Effector CD8-positive, alpha-beta T cell (primary cell): ENCODE measurements around the gene HSF2BP.
"Not testable (repeated sequence)": the region's sequence is repeated elsewhere in the genome, so short reads cannot be mapped to it uniquely, and the experiment has no call there.

Experiments used
- DNase-seq: peaks from one replicate; lab custom pipeline; 2025; lab: John Stamatoyannopoulos, UW

The HSF2BP gene

DNA sequence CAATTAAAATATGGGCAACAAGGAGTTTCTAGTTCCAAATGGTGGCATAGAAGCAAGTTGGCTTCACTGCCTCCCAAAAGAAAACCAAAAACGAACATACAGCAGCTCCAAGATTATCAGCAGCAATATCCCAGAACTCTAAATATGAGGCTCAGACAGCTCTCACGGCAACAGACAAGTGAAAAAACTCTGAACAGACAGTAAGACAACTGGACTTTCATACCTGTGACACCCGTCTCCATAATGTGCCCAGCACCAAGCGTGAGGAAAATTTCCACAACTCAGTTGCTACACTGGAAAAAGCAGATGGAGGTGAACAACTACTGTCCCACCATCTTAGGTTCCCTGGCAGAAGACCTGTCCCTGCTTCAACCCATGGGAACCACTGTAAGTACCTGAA, 39.9 kb downstream of the HSF2BP start:
- no peak for DNase-seq

- no peak for DNase-seq
Observed at GRCh38 chr21:43618940-43619339, 40.3 kb downstream of the HSF2BP start.

DNA sequence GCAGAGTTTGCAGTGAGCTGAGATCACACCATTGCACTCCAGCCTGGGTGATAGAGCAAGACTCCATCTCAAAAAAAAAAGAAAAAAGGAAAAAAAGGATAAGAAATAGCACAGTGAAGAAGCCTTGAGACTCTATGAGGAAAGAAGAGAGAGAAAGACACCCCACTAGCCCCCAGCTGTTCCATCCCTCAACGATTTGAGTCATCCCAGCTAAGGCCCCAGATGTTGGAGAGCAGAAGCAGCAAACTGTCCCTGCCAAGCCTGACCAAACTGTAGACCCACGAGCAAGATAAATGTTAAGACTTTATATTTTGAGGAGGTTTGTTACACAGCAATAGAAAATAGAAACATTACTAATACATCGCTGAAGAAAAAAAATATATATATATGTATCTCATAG, 42.4 kb downstream of the HSF2BP start:
- not testable (repeated sequence) for DNase-seq

- DNase-seq, result no peak
Observed at GRCh38 chr21:43614839-43615238, 44.4 kb downstream of the HSF2BP start.

- no peak for DNase-seq
Observed at GRCh38 chr21:43613755-43614638, 45.3 kb downstream of the HSF2BP start.

DNA sequence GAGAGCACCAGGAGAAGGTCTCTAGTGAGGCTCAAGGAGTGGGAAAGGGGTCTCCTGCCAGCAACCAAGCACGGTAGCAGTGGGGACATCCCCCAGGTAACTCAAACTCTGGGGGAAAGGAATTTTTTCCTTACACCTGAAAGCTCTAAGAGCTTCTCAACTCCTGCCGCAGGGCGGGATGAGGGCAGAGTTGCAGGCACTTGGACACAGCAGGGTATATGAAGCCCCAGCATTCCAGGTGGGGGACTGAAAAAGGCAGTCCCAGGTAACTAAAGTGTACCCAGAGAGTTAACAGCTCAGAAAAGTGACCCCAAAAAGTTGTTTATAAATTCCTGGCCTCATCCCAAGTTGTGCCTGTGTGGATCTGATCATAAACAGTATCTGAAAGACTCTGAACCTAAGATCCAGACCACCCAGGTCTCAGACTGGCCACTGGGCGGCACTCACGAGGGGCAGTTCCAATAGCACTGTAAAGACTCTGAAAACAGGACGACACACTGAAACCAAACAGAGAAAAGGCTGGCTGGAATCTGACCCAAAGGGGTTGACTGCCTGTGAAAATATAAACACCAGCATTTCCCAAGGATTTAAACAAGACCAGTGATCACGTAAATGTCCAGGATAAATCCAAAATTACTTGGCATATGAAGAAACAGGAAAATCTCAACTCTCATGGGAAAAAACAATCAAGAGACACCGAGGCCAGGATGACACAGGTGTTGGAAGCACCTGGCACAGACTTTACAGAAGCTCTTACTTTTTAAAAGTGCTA, 47.5 kb downstream of the HSF2BP start:
- DNase-seq, result no peak

DNA sequence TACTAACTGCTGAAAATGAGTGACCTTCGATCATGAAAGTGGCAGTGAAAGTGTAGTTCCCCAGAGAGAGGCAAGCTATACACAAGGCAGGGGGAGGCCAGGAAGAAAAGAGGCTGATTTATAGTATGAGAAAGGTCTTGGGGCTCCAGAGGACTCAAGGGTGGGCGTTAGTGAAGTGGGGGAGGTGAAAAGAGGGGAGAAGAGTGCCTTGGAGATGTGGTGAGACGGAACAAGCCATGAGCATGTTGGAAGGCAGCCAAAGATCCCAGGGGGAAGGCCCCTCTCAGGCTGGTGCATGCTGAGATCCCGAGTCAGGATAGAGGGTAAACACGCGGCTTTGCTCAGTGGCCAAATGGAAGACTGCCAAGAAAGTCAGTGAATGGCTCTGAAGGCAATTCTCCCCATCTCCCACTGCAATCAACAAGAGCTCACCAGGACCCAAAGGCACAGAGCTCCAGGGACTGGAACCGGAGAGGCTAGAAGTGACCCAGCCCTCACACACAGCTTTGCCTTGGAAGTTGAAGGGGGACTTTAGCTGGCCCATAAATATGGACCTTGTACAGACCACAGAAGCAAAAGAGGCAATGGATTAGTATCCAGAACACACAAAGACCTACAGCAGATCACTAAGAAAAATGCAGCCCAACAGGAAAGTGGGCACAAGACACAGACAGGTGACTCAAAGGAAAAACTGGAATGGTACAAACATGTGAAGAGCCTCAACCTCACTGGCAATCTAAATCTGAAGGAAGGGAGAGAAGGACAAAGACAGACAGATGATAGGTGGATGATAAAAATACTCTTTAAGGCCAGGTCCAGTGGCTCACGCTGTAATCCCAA, 49.6 kb downstream of the HSF2BP start:
- DNase-seq, result no peak

DNA sequence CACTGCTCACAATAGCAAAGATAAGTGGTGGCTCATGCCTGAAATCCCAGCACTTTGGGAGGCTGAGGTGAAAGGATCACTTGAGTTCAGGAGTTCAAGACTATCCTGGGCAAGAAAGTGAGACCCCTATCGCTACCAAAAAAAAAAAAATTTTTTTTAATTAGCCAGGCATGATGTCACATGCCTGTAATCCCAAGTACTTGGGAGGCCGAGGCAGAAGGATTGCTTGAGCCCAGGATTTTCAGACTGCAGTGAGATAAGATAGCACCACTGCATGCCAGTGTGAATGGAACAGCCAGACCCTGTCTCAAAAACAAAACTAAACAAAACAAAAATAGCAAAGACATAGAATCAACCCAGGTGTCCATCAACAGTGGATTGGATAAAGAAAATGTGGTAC, 50.6 kb downstream of the HSF2BP start:
- no peak for DNase-seq

DNA sequence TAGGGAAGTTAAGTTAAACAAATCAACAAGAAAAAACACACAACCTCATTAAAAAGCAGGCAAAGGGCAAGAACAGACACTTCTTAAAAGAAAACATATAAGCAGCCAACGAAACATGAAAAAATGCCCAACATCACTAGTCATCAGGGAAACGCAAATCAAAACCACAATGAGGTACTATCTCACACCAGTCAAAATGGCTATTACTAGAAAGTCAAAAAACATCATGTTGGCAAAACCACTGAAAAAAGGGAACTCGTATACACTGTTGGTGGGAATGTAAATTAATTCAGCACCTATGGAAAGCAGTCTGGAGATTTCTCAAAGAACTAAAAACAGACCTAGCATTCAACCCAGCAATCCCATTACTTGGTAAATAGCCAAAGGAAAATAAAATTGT, 51.1 kb downstream of the HSF2BP start:
- no peak for DNase-seq

DNA sequence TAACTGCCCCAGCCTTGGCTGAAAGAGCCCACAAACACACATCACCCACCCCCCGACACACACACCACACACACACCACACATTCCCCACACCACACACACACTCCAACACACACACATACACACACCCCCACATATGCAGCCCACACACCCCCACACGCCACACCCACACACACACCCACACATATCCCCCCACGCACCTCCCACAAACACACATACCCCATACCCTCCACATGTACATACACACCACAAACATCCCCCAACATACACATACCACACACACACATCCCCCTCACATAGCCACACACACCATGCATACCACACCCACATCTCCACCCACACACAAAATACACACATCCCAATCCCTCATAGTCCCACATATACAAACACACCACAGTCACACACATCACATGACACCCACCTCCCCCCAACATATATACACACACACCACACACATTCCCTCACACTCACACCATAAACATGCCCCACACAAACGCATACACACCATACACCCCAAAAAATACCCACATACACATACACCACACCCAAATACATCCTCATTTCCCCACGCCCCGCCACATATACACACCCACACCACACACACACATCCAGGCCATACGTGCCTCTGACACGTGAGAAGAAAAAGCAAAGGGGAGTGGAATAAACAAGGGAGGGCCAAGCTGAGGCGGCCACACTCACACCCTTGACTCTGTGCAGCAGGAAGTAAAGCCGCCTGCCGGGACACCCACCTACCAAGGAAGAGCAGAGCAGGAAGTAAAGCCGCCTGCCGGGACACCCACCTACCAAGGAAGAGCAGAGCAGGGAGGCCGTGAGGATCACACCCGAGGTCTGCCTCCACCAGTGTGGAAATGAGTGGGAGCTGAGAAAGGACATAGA, 53.7 kb downstream of the HSF2BP start:
- DNase-seq, result no peak

- DNase-seq, result no peak
Observed at GRCh38 chr21:43604505-43605204, 54.6 kb downstream of the HSF2BP start.

DNA sequence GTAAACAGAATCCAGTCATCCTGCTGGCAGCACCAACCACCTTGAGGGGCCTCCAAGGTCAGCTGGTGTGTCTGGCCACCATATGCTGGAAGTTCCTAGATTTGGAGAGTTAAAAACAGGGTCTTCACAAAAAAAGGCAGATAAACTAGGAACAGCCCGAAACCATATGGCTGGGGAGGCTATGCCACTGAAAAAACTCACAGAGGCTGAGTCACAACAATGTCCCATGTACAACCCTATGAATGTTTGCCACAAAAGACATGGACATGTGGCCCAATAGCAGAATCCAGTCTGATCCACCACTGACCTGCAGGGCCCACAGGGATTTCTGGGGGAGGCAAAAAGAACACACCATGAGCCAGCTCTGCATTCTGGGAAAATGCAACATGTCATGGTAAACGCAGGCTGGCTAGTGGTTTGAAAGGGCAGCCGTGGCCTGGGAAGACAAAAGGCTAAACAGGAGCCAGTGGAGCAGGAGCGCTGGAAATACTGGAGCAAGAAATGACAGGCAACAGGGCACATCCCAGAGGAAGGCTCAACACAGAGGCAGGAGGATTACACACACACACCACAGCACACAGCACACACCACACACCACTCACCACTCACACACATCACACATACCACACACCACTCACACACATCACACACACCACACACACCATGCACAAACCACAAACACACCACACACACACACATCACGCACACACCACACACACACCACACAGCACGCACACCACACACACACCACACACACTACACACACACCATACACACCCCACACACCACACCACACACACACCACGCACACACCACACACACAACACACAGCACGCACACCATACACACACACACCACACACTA, 55.4 kb downstream of the HSF2BP start:
- no peak for DNase-seq

GRCh38 chr21:43603233-43603626, 56.1 kb downstream of the HSF2BP start:
- no peak for DNase-seq

DNA sequence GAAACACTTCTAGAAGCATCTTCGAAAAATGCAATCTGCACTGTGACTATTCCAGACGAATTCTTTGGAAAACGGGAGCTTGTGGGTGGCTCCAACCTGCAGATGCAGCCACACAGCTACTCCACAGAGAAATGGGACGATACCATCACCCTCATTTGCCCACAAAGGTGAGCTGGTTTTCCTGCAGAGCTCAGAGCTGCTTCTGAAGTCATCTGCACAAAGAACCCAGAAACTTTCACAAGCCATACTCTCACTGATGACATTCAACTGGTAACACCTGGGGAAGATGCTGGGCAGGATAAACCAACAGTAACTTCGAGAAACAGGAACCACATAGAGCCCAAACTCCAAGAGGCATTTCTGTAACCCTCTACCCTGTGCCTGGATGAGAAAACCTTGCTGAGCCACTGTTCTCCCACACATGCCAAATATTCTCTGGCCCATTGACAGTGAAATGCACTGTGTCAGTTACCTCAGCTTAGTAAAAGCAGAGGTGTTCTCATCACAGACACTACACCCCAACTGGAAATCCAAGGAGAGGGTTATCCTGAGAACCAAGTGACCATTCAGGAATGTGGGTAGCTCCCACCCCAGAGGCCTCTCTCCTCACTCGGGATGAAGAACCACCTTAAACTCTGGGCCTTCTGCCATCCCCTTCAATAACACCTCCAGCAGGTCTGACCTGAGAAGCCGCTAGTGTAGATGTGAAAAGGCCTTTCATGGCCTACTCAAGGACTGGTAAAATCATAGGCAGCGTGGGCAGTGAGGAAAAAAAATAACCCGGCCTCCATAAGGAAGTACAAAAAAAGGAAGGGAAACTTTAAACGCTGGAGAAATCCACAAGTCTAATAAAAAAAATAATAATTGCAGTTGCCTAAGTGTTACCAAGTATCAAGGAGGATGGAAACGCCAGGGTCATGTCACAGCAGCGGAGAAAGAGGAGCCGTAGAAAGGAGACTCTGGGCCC, 56.7 kb downstream of the HSF2BP start:
- DNase-seq, result no peak

GRCh38 chr21:43600642-43601402, 58.5 kb downstream of the HSF2BP start:
- no peak for DNase-seq

GRCh38 chr21:43599728-43600127, 59.6 kb downstream of the HSF2BP start:
- no peak for DNase-seq

- no peak for DNase-seq
Observed at GRCh38 chr21:43598416-43599120, 60.7 kb downstream of the HSF2BP start.
